ENCODE results near the gene ZNHIT6. TPM values are rescaled to one million over a fixed set of nuclear protein-coding genes. Genes with fewer than 3 reads are reported as not detected.

Gene ZNHIT6
- total RNA-seq, 1 donor from 2014 or later: 8.2 TPM

DNA sequence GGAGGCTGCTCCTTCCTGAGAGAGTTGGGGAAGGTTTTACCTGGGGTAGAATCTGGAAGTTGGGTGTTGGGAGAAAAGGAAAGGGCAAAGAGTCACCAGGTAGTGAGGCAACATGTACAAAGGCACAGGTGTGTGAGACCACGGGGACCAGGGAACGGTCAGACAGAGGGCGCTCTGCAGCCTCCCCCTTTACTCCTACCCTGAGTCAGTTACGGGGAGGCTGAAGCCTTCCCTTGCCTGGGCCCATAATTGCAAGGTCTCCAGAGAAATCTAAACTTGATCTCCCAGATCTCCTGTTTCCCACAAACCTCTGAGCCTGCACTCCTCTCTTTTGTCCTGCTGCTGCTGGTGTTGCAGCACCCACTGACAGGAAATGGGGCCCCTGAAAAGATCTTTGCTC lies 105.7 kb downstream of the ZNHIT6 start:
- no peaks in the 10 kb centered on the region for H3K27me3 ChIP-seq
- H3K27ac ChIP-seq: no peak overlapping the region
- H3K9me3 ChIP-seq: no peaks in the 10 kb centered on the region
- intact Hi-C loops (cut with DNase I): no loop called here
- no peak for DNase-seq (ENCODE audit: low spot score in 2 of 2)
- no peak overlapping the region for H3K4me3 ChIP-seq
- H3K4me1 ChIP-seq: peaks cover 0 to 3% of the 10 kb centered on the region in 2 donors
- no peak for TF ChIP-seq CTCF (IDR thresholded peaks at IDR 0.05)
- H3K36me3 ChIP-seq: no peaks in the 10 kb centered on the region

- Histone ChIP-seq H3K36me3 (no peaks in the 10 kb centered on the region), H3K27ac (no peak overlapping the region), H3K4me1 (no peaks in the 10 kb centered on the region), H3K27me3 (no peaks in the 10 kb centered on the region), H3K9me3 (no peaks in the 10 kb centered on the region), H3K4me3 (no peak overlapping the region)
- DNase-seq (ENCODE audit: low spot score in 2 of 2): no peak
- no peak for TF ChIP-seq CTCF (IDR thresholded peaks at IDR 0.05)
- intact Hi-C loops (cut with DNase I): no loop called here
Observed at GRCh38 chr1:85601901-85602300, 106.3 kb downstream of the ZNHIT6 start.

GRCh38 chr1:85599681-85600080 lies 108.6 kb downstream of the ZNHIT6 start:
- H3K27ac ChIP-seq: no peak overlapping the region

More at GRCh38 chr1:85599681-85600080, 108.6 kb downstream of the ZNHIT6 start:
- TF ChIP-seq CTCF (IDR thresholded peaks at IDR 0.05): no peak
- no peaks in the 10 kb centered on the region for H3K27me3 ChIP-seq
- DNase-seq (ENCODE audit: low spot score in 2 of 2): no peak
- no peaks in the 10 kb centered on the region for H3K9me3 ChIP-seq
- no peaks in the 10 kb centered on the region for H3K4me1 ChIP-seq
- intact Hi-C loops (cut with DNase I): no loop called here
- no peak overlapping the region for H3K4me3 ChIP-seq
- H3K36me3 ChIP-seq: no peaks in the 10 kb centered on the region

Other genes starting within 250 kb of the ZNHIT6 start
- 8.5 TPM for gene DDAH1, start 243.3 kb downstream of the ZNHIT6 start, total RNA-seq
- 933 TPM for gene CCN1, start 127.7 kb downstream of the ZNHIT6 start, total RNA-seq